HEK293T (cell line): ENCODE results near the gene STRN3.
"Not testable (repeated sequence)": the region's sequence is repeated elsewhere in the genome, so short reads cannot be mapped to it uniquely, and the experiment has no call there.

Experiments
- CTCF ChIA-PET: fragments of 350-600 bp; formaldehyde crosslinking; extraction: SDS; loops from one replicate; lab custom pipeline; 2021; ENCODE audit warnings: antibody characterized with exemption, inconsistent platforms; lab: Yijun Ruan, JAX
- POLR2A ChIA-PET: fragments of 350-600 bp; formaldehyde crosslinking; extraction: SDS; loops from one replicate; lab custom pipeline; 2020; ENCODE audit warnings: antibody characterized with exemption, inconsistent platforms; lab: Yijun Ruan, JAX
- DNase-seq: peaks from one replicate; pipeline ENCODE4 v3.0.0; 2012; ENCODE audit warnings: mixed read lengths; ENCODE audit errors: extremely low spot score
- ARNT ChIP-seq: fragments of 450-650 bp; IDR thresholded peaks from 2 replicates; pipeline ENCODE4 v1.6.1; 2017; ENCODE audit warnings: mild to moderate bottlenecking
- BHLHE40 ChIP-seq: fragments of 450-650 bp; IDR thresholded peaks from 2 replicates; pipeline ENCODE4 v1.6.1; 2016; ENCODE audit warnings: mild to moderate bottlenecking, moderate library complexity, borderline replicate concordance
- CTBP1 ChIP-seq: fragments of 450-650 bp; IDR thresholded peaks from 2 replicates; pipeline ENCODE4 v1.6.1; 2016; ENCODE audit warnings: borderline replicate concordance
- ELF4 ChIP-seq: fragments of 450-650 bp; IDR thresholded peaks from 2 replicates; pipeline ENCODE4 v1.6.1; 2017; ENCODE audit warnings: antibody characterized with exemption
- FOXA1 ChIP-seq: fragments of 450-650 bp; IDR thresholded peaks from 2 replicates; pipeline ENCODE4 v1.6.1; 2016; ENCODE audit warnings: mild to moderate bottlenecking
- FOXK2 ChIP-seq: fragments of 450-650 bp; IDR thresholded peaks from 2 replicates; pipeline ENCODE4 v1.6.1; 2016; ENCODE audit warnings: mild to moderate bottlenecking
- FOXM1 ChIP-seq: fragments of 450-650 bp; IDR thresholded peaks from 2 replicates; pipeline ENCODE4 v1.6.1; 2017; ENCODE audit warnings: mild to moderate bottlenecking, borderline replicate concordance
- HDGF ChIP-seq: fragments of 450-650 bp; IDR thresholded peaks from 2 replicates; pipeline ENCODE4 v1.6.1; 2017; ENCODE audit warnings: antibody characterized with exemption, borderline replicate concordance
- L3MBTL2 ChIP-seq: fragments of 450-650 bp; conservative IDR thresholded peaks from 2 replicates; pipeline ENCODE4 v1.6.1; 2016; ENCODE audit warnings: mild to moderate bottlenecking
- LEF1 ChIP-seq: fragments of 450-650 bp; IDR thresholded peaks from 2 replicates; pipeline ENCODE4 v1.6.1; 2017; ENCODE audit warnings: mild to moderate bottlenecking, borderline replicate concordance
- NFRKB ChIP-seq: fragments of 450-650 bp; IDR thresholded peaks from 2 replicates; pipeline ENCODE4 v1.6.1; 2016; ENCODE audit warnings: mild to moderate bottlenecking, moderate library complexity
- PKNOX1 ChIP-seq: fragments of 450-650 bp; IDR thresholded peaks from 2 replicates; pipeline ENCODE4 v1.6.1; 2016
- SP1 ChIP-seq: fragments of 450-650 bp; IDR thresholded peaks from 2 replicates; pipeline ENCODE4 v1.6.1; 2017
- SUZ12 ChIP-seq: fragments of 450-650 bp; IDR thresholded peaks from 2 replicates; pipeline ENCODE4 v1.6.1; 2016; ENCODE audit warnings: mild to moderate bottlenecking
- TARDBP ChIP-seq: fragments of 450-650 bp; IDR thresholded peaks from 2 replicates; pipeline ENCODE4 v1.6.1; 2016
- ZNF384 ChIP-seq: fragments of 450-650 bp; IDR thresholded peaks from 2 replicates; pipeline ENCODE4 v1.6.1; 2016

Gene STRN3

GRCh38 chr14:30974628-30975027 lies 51.6 kb downstream of the STRN3 start:
- POLR2A ChIA-PET: no interaction called here
- DNase-seq: no peak
- CTCF ChIA-PET: no interaction called here
- TF ChIP-seq SUZ12 (no peak), FOXK2 (no peak), ELF4 (no peak), FOXM1 (no peak), ZNF384 (no peak), FOXA1 (no peak), HDGF (no peak), SP1 (no peak), PKNOX1 (no peak)

DNA sequence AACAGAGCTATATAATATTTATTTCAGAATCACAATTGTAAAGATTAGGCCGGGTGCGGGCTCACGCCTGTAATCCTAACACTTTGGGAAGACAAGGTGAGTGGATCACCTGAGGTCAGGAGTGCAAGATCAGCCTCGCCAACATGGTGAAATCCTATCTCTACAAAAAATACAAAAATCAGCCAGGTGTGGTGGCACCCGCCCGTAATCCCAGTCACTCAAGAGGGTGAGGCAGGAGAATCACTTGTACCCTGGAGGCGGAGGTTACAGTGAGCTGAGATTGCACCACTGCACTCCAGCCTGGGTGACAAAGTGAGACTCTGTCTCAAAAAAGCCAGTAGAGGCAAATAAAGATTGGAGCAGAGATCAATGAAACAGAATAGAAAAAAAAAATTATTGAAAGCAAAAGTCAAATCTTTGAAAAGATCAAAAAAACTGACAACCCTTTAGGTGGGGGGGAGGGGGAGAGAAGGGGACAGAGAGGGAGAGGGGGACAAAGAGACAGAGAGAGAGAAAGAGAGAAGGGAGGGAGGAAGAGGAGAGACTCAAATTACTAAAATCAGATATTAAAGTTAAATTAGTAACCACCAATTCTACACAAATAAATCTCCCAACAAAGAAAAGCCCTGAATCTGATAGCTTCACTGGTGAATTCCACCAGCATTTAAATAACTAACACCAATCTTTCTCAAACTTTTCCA lies 53.1 kb downstream of the STRN3 start:
- POLR2A ChIA-PET: no interaction called here
- no peak for DNase-seq
- CTCF ChIA-PET: interaction anchor here (0.9 kb wide), 1 partner anchor 11 kb away, joined by 3 read pairs; no protein-coding TSS in a partner anchor
- no peak for TF ChIP-seq ELF4
- no peak for TF ChIP-seq PKNOX1
- no peak for TF ChIP-seq HDGF
- TF ChIP-seq FOXA1: no peak
- no peak for TF ChIP-seq BHLHE40
- TF ChIP-seq ARNT: no peak
- TF ChIP-seq FOXM1: no peak
- TF ChIP-seq NFRKB: no peak
- no peak for TF ChIP-seq CTBP1
- TF ChIP-seq LEF1: no peak
- TF ChIP-seq L3MBTL2: no peak
- TF ChIP-seq ZNF384: no peak
- no peak for TF ChIP-seq TARDBP
- TF ChIP-seq SP1: no peak
- TF ChIP-seq FOXK2: no peak
- TF ChIP-seq SUZ12: no peak

GRCh38 chr14:30972036-30972732 lies 54.0 kb downstream of the STRN3 start:
- DNase-seq, POLR2A ChIA-PET: not testable (repeated sequence)
- CTCF ChIA-PET: interaction anchor here (0.9 kb wide), 1 partner anchor 10 kb away, joined by 3 read pairs; no protein-coding TSS in a partner anchor

GRCh38 chr14:30971586-30971985 lies 54.6 kb downstream of the STRN3 start:
- no peak for DNase-seq
- CTCF ChIA-PET: interaction anchor here (0.9 kb wide), 1 partner anchor 8 kb away, joined by 3 read pairs; no protein-coding TSS in a partner anchor
- POLR2A ChIA-PET: no interaction called here
- TF ChIP-seq CTBP1 (no peak), PKNOX1 (no peak), ARNT (no peak), ZNF384 (no peak), BHLHE40 (no peak), HDGF (no peak), SUZ12 (no peak), FOXA1 (no peak), ELF4 (no peak), SP1 (no peak), L3MBTL2 (no peak), FOXM1 (no peak), NFRKB (no peak), FOXK2 (no peak), TARDBP (no peak), LEF1 (no peak)

GRCh38 chr14:30969796-30970195 lies 56.4 kb downstream of the STRN3 start:
- CTCF ChIA-PET: interaction anchor here (1.4 kb wide), 1 partner anchor 10 kb away, joined by 5 read pairs; no protein-coding TSS in a partner anchor

DNA sequence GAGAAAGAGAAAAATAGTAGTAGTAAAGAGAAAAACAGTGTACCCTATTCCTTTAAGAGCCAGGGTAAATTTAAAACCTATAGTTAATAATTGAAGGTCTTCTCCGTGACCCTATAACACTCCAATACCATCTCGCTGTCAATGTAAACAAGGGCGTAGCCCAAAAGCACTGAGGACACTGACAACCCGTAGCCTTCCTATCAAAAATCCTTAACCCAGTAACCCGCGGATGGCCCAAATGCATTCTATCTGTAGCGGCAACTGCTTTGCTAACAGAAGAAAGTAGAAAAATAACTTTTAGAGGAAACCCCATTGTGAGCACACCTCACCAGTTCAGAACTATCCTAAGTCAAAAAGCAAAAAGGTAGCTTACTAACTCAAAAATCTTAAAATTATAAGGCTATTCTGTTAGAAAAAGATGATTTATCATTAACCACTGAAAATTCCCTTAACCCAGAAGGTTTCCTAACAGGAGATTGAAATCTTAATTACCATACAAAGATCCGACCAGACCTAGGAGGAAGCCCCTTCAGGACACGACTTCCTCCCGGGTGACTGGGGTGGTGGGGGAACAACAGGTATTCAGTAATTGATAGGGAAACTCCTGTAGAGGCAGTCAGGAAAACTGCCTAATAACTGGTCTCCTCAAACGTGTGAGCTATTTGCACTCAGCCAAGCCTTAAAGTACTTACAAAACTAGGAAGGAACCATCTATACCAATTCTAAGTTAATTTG lies 58.6 kb downstream of the STRN3 start:
- POLR2A ChIA-PET, CTCF ChIA-PET, DNase-seq: not testable (repeated sequence)

More at GRCh38 chr14:30969796-30970195, 56.4 kb downstream of the STRN3 start:
- POLR2A ChIA-PET, DNase-seq: not testable (repeated sequence)
